GM19397 (cell line): ENCODE measurements around the gene TRPV5.
"Not testable (repeated sequence)": the region's sequence is repeated elsewhere in the genome, so short reads cannot be mapped to it uniquely, and the experiment has no call there.

ENCODE experiments used
- ATAC-seq: cut with Tn5 transposase; IDR thresholded peaks from one replicate; pipeline ENCODE4 v1.9.1; 2021; ENCODE audit warnings: mild to moderate bottlenecking, moderate library complexity; ENCODE audit not compliant: unreplicated experiment

The TRPV5 gene

GRCh38 chr7:142933624-142934023, at the start of gene TRPV5:
TSS of gene TRPV5 (minus strand) at chr7:142933746. CDS start at chr7:142933459, 287 bp downstream.
- ATAC-seq = no peak

GRCh38 chr7:142978402-142978801, 44.9 kb upstream of the TRPV5 start:
- not testable (repeated sequence) for ATAC-seq

GRCh38 chr7:142974626-142975025, 41.1 kb upstream of the TRPV5 start:
- ATAC-seq = no peak

- no peak for ATAC-seq
Observed at GRCh38 chr7:142969183-142969582, 35.6 kb upstream of the TRPV5 start.

- ATAC-seq = no peak
Observed at GRCh38 chr7:142968229-142968628, 34.7 kb upstream of the TRPV5 start.

GRCh38 chr7:142964502-142965246, 31.1 kb upstream of the TRPV5 start:
- no peak for ATAC-seq

GRCh38 chr7:142963993-142964392, 30.4 kb upstream of the TRPV5 start:
- no peak for ATAC-seq

- no peak for ATAC-seq
Observed at GRCh38 chr7:142962991-142963390, 29.4 kb upstream of the TRPV5 start.

GRCh38 chr7:142961973-142962926, 28.7 kb upstream of the TRPV5 start, which contains the start of gene KEL:
TSS of gene KEL (minus strand) at chr7:142962363. CDS start at chr7:142962206, 157 bp downstream.
- no peak for ATAC-seq

DNA sequence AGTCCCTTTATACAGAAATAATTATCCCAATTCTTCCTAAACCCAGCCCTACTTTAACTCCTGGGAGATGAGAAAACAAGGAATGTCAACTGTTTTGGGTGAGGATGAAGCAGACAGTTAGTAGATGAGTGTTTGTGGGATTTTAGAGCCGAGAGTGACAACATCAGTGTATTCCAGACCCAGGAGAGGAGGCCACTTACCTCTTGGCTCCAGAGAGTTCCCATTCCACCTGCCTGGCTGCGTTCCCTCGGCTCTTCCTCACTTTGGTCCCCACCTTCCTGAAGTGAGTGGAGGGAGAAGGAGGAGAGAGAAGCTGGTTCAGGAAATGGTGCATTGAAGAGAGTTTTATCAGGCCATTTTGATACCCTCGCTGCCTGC, 28.0 kb upstream of the TRPV5 start:
- ATAC-seq = no peak

DNA sequence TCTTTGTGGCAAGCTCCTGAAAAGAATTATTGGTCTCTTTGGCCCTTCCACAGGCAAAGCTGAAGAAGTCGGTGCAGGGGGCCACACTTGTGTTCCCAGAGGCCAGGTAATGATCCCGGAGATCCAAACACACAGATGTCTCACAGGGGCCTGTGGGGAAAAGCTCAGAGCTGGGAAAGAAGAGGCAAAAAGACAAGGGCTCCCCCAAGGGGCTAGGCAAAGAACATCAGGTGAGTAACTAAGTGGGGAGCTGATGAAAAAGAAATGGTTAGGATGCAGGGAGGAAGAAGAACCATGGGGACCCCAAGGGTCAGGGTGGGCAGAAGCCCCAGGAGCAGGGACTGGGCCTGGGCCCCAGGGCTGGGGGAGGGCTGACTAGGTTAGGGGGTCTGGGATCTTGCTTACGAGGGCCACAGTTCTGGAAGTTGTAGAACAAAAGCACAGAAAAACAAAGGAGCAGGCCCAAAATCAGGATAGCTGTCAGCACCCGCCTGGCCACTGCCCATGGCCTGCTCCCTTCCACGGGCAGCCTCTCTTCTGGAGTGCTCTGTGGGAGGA, 27.5 kb upstream of the TRPV5 start:
- ATAC-seq = no peak

GRCh38 chr7:142959202-142959601, 25.7 kb upstream of the TRPV5 start:
- ATAC-seq = no peak

DNA sequence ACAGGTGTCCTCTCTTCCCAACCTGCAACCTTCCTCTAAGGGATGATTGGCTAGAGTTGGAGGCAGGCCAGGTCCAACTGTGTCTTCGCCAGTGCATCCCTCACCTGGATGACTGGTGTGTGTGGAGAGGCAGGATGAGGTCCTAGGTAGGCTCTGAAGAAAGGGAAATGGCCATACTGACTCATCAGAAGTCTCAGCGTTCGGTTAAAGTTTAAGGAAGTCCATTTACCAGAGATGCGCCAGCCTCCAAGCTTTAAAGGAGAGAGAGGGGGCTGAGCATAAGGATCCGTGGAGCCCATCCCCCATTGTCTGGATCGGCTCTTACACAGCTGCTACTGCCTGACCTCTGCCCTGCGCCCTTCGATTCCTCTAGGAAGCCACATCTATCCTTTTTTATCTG, 24.2 kb upstream of the TRPV5 start:
- ATAC-seq = no peak

DNA sequence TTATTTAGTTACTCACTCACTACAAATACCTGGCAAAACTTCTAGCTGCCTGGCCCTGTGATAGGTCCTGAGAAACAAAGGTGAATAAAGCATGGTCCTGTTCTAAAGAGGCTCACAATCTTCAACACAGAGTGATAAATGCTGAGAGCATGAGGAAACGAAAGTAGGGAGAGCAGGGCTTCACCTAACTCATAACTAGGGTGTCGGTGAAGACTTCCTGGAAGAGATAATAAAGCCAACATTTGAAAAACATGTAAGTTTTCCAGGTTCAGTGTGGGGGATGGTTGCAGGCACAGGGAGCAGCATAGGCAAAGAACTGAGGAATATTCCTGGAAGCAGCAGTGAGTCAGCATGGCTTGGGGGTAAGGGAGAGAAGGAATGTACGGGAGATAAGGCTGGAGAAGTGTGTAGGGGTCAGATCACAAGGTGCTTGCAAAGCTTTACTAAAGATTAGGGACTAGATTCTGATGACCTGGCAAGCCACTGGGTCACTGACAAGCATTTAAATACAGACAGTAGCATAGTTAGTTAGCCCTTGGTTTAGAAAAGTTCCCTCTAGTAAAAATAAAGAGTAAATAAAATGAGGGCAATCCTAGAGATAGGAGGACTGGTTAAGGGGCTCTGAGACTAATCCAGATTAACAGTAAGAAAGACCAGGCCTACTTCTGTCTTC, 23.5 kb upstream of the TRPV5 start:
- no peak for ATAC-seq

DNA sequence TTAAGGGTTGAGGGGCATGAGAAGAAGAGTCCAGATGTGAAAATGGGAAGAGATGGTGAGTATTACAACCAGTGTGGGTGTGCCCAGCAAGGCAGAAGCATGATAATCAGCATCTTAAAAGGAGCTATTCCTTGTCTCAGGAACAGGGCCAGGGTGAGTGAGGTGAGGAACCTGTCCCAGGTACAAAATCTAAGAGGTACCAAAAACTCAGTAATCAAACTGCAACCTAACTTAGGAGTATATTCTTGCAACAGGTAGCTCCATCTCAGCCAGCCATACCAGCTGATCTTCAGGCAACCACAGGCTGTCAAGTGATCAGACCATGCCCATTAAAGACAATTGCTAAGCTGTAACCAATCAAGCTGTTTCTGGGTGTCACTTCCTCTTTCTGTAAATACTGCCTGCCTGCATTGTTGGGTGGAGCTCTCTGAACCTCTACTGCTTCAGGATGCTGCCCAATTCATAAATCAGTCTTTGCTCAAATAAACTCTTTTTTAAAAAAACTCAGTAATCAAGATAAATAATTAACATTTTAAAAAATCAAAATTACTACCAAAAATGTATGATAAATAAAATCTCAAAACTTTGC, 21.2 kb upstream of the TRPV5 start:
- ATAC-seq = no peak

DNA sequence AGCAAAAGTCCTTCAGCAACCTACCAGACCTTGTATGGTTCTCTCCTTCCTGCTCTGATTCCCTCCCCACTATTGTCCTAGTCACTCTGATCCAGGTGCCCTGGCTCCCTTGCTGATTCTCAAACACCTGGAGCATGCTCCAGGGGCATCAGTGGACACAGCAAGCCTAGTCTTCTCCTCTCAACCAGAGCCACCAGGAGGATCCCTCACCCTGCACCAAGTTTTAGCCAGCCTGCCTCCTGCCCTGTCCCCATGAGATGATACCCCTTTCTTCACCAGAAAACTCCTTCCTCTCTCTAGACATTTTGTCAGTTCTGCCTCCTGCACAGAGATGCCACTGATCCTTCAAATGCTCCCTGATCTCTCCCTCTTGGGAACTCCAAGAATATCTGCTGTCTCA, 16.7 kb upstream of the TRPV5 start:
- no peak for ATAC-seq

DNA sequence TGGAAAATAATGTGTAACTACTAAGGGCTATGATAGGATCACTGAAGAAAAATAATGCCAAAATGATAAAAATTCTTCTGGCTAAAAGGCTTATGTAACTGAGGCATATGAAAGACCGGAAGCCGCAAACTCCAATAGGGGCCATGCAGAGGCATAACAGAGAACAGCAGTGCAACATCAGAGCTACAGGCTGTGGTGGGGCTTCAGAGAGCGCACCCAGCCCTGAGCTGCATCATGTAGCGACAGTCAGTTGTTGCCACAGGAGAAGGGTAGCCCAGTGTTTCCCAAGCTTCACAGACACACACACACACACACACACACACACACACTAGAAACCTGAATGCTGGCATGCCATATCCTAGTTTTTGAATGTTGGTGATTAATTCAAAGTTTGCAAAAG, 15.1 kb upstream of the TRPV5 start:
- ATAC-seq = no peak

DNA sequence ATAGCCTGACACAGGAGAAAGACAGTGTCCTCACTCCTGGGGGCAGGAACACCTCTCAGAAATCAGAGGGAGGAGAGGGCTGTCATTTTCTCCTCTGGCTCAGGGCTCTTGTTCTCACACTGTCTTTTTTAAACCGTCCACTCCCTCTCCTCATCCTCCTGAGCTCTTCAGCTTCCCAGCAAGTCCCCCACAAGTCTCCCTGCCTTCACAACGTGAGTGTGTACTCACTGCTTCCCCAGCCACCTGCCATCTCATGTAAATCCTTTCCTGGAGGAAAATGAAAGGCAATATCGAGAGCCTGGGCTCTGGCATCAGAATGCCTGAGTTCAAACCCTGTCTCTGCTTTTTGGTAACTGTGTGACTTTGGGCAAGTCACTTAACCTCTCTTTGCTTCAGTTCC, 11.5 kb upstream of the TRPV5 start:
- ATAC-seq = no peak

DNA sequence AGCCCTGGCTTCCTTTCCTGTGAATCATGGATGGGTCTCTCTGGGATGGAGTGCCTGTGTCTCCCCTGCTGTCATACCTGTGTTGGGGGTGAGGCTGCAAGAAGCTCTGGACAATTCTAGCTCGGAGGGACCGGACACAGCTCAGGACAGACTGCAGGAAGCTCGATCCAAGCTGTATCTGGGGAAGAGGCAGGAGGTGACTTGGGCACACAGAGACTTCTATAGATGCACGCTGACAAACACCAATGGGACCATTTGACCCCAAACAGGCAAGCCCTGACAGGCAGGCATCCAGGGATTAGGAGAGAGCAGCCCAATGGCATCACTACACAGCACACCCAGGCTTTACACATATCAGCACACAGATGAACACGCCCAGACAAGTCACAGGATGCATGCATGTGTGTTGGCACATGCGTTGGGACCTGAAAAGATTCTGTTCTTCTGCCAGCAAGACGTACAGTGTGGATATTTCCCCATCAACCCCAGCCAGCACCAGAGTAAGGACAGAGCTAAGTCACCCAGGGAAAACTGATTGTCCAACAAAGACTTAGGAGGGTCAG, 10.2 kb upstream of the TRPV5 start:
- ATAC-seq = no peak

DNA sequence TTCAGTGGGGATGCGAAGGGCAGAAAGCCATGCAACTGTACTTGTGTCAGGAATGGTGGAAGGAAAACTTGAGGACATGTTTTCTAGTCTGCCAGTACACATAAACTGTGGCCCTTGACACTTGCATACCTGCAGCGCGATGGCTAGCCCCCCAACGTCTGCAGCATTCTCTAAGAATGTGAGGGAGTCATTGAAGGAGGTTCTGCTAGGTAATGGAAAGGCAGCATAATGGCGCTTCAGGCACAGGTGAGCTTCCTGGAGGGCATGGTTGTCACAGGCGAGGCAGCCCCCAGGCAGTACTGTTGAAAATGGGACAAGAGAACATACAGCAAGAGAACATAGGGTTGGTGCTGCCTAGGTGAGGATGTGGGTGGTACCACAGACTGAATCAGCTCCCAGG, 9.2 kb upstream of the TRPV5 start:
- ATAC-seq = no peak
